NCI-H1436 (cell line): ENCODE data around the gene NAA15.
"Not testable (repeated sequence)": the region's sequence is repeated elsewhere in the genome, so short reads cannot be mapped to it uniquely, and the experiment has no call there.

Source experiments
- DNase-seq: peaks from one replicate; lab custom pipeline; 2025; lab: John Stamatoyannopoulos, UW

NAA15 gene

DNA sequence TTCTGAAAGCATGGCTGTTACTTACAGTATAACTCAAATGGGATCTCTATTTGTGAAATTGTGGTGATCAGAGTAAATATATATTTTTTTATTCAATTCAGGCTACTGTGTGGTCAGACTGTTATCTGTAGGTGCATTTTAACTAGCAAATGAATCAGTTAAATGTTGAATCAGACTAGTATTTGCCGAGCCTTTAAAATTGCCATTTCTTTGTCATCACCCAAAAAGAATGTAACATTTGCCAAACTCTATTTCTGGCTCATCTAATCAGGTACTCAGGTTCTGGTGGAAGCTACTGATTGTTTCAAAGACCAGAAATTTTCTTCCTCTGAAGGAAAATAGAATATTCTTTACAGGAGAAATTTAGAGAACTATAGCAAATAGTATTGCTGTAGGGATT is 1.8 kb upstream of the NAA15 start:
- no peak for DNase-seq

DNA sequence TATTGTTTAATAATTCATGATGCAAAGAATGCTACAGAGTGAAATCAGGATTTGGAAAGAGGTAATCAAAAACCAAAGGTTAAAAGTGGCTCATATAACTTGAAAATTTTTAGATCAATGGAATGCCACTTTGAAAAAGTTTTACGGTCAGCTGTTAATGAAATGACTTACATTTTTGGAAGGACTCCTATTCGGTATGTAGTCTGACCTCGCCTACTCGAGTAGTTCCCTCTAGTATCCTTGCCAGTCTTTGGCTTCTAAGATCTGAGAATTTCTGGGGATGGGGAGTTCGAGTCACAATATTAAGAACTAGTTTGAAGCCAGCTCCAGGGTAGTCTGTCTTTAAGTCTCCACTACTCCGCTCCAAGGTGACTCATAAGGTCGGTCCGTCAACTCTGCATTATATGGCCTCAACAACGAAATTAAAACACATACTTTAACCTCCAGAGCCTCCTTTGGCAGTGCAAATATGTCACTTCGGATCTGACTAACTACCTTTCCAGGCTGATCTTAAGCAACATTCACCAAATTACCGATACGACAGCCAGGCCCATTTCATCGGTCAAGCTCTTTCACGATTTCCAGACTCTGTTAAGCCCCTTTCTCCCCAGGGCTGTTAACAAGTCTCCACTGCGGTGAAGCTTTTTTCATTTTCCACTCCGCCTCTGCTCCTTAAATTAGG is 733 bp upstream of the NAA15 start:
- no peak for DNase-seq

GRCh38 chr4:139301821-139302611 is 711 bp downstream of the NAA15 start, which contains the start of gene NDUFC1:
Gene NDUFC1 (minus strand): TSS chr4:139302477. CDS start chr4:139295798, 6,679 bp downstream.
- DNase-seq, result peak; percentile 70

DNA sequence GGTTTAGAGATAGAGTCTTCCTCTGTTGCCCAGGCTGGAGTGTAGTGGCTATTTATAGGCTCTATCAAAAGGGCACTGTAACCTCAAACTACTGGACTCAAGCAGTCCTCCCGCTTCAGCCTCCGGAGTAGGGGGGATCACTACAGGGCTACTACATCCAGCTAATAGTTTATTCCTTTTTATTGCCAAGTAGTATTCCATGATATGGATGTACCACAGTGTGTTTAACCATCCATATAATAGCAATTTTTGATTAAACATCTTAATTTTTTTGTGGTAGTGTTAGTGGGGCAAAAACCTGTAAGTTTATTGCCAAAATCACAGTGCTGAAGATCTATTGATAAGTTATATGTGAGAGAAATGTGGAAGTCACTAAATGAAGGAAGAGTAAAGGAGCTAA is 3.6 kb downstream of the NAA15 start:
- DNase-seq, result no peak

DNA sequence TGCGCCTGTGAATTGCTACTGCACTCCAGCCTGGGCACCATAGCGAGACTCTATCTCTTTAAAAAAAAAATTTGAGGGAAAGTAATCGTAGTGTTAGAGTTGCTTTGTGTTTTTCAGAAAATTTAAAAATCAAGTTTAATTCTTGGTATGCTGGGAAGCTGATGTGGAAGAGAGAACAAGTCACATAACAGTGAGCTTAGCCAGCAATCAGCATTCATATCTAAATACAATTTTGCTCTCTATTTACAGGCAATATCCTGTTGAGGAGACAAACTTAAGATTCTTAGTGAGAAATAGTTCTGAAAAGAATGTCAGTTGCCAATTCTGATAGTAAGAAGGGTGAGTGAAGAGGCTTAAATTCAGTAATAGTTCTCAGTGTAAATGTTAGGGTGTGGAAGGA is 10.6 kb downstream of the NAA15 start:
- DNase-seq, result no peak

GRCh38 chr4:139312552-139313332 is 11.4 kb downstream of the NAA15 start:
- DNase-seq, result no peak

DNA sequence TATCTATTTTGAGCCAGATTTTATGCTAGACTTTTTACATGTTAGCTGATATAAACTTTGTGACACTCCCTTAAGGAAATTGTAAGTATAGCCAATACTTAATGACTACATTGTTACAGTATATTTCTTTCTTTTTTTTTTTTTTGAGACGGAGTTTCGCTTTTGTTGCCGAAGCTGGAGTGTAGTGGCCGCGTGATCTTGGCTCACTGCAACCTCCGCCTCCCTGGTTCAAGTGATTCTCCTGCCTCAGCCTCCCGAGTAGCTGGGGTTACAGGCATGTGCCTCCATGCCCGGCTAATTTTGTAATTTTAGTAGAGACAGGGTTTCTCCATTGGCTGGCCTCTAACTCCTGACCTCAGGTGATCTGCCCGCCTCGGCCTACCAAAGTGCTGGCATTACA is 12.1 kb downstream of the NAA15 start:
- not testable (repeated sequence) for DNase-seq

DNA sequence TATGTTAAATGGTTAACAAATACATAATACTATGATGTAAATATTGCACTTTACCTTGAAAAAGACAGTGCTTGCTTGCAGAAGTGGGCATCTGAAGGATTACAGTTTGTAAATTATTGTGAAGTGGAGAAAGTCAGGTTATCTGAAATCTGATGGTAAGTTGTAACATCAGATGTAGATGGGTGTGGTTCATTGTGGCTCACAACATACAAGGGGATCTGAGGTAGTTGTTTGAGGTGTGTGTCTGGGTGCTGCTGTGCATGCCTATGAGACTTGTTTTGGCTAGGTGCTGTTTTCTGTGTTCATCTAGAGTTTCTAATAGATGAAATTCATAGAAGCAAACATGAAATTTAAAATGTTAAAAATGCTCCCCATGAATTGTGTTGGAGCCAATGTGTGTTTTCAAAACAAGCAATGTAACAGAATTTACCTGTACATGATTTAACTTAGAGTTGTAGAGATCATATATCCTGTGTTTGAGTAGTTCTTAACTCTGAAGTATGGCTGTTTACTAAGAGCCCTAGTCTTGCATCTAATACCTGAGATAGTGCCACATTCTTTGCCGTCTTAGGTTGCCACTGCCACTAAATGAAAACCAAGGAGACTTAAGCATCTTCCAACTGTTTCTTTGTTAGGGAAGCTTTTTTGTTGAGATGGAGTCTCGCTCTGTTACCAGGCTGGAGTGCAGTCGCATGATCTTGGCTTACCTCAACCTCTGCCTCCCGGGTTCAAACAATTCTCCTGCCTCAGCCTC is 12.9 kb downstream of the NAA15 start:
- DNase-seq, result no peak

- DNase-seq, result no peak
Measured at GRCh38 chr4:139315221-139315675, 13.9 kb downstream of the NAA15 start.

GRCh38 chr4:139316733-139317132 is 15.4 kb downstream of the NAA15 start:
- no peak for DNase-seq

DNA sequence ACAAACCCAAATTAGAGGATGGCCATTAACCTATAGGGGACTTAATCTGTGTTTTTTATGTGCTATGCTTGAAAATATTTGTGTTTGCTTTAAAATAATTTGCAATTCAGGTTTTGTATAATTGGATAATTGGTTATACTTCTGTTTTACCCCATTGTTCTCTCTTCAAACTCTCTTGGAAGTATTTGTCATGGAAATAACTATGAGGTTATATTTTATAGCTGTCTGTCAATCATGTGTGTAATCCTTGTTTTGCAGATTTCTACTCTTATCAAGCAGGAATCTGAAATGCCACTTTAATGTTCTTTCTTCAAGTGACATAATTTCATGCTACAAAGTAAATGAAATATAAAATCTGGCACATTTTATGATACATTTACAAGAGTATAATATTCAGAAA is 16.3 kb downstream of the NAA15 start:
- no peak for DNase-seq

GRCh38 chr4:139319571-139319970 is 18.3 kb downstream of the NAA15 start:
- no peak for DNase-seq

- DNase-seq, result not testable (repeated sequence)
Measured at GRCh38 chr4:139322070-139322469, 20.8 kb downstream of the NAA15 start.

DNA sequence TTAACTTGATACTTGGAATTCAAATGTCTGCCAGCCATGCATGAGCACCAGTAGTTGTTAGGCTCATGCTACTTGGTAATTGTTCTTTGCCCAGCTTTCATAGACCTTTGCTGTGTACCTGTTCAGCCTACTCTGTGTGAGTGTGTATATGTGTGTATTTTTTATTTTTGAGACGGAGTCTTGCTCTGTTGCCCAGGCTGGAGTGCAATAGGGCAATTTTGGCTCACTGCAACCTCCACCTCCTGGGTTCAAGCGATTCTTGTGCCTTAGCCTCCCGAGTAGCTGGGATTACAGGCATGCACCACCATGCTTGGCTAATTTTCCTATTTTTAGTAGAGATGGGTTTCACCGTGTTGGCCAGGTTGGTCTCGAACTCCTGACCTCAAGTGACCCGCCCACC is 21.2 kb downstream of the NAA15 start:
- not testable (repeated sequence) for DNase-seq

DNA sequence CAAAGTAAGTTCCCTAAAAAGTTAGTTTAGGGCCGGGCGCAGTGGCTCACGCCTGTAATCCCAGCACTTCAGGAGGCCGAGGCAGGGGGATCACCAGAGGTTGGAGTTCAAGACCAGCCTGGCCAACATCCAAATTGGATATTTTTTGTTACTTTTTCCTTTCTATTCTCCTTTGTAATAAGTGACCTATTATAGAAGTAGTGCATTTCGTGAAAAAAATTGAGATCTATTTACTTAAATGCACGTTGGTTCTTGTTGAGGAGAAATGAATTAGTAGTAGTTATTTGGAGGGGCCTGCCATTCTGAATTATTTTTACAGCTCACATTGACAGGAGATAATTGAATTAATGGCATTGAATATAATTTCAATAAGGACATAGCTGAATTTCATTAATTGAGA is 23.3 kb downstream of the NAA15 start:
- no peak for DNase-seq

- DNase-seq, result no peak
Measured at GRCh38 chr4:139329665-139330200, 28.4 kb downstream of the NAA15 start.

- no peak for DNase-seq
Measured at GRCh38 chr4:139330283-139330682, 29.0 kb downstream of the NAA15 start.

- DNase-seq, result no peak
Measured at GRCh38 chr4:139331185-139331584, 29.9 kb downstream of the NAA15 start.

DNA sequence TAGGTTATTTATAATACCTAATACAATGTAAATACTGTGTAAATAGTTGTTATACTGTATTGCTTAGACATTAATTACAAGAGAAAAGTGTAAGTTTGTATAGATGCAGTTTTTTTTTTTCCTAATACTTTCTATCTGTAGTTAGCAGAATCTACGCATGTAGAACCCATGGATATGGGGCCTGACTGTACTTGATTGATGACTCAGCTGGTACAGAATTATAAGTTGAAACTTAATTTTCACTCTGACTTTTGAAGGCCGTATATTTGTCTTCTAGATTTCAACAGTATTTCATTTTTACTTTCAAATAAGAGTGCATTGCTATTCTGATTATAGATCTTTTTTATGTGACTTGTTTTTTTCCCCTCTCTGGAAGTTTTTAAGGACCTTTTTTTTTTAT is 31.7 kb downstream of the NAA15 start:
- no peak for DNase-seq

GRCh38 chr4:139337612-139338011 is 36.3 kb downstream of the NAA15 start:
- DNase-seq, result no peak

DNA sequence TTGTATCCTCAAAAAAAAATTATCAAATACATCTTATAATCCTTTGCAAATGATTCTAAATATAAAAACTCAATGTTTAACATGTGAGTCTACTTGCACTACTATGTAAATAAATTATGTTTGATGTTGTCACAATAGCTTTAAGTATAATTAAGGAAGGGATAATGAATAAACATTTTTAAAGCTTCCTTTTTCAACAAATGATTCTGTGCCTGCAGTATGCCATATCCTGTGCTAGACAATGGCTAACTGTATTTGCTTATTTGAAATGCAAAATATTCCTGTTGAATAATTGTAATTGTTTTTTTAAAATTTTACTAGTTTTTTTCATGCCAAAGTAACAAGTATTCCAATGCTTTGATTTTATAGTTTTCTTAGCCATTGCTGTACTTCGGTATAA is 60.0 kb downstream of the NAA15 start:
- no peak for DNase-seq
